NAMALWA (cell line): ENCODE measurements around the gene AKAIN1.

Experiments
- DNase-seq: peaks from one replicate; pipeline ENCODE4 v3.0.0-alpha.2; 2015; ENCODE audit warnings: low spot score

AKAIN1 gene

GRCh38 chr18:5197032-5197434 is at the start of gene AKAIN1:
Gene AKAIN1, minus strand, starts transcription at chr18:5197257. Its CDS starts 204 bp downstream, at chr18:5197053.
- DNase-seq = no peak

GRCh38 chr18:5244941-5245340 is 47.9 kb upstream of the AKAIN1 start:
- DNase-seq = no peak

- DNase-seq = no peak
Measured at GRCh38 chr18:5239447-5239846, 42.4 kb upstream of the AKAIN1 start.

GRCh38 chr18:5238371-5238976 is 41.4 kb upstream of the AKAIN1 start:
- DNase-seq = peak; percentile 44

GRCh38 chr18:5237723-5238370 is 40.8 kb upstream of the AKAIN1 start:
- DNase-seq = peak; percentile 85

- DNase-seq = no peak
Measured at GRCh38 chr18:5237083-5237722, 40.1 kb upstream of the AKAIN1 start.

GRCh38 chr18:5214583-5215351 is 17.7 kb upstream of the AKAIN1 start:
- no peak for DNase-seq

GRCh38 chr18:5207471-5208150 is 10.6 kb upstream of the AKAIN1 start:
- no peak for DNase-seq

GRCh38 chr18:5198311-5198710 is 1.3 kb upstream of the AKAIN1 start:
- no peak for DNase-seq

- DNase-seq = no peak
Measured at GRCh38 chr18:5197461-5197860, 404 bp upstream of the AKAIN1 start.

- DNase-seq = no peak
Measured at GRCh38 chr18:5196253-5197031, 615 bp downstream of the AKAIN1 start.

GRCh38 chr18:5195656-5196055 is 1.4 kb downstream of the AKAIN1 start:
- DNase-seq = no peak

GRCh38 chr18:5180254-5180653 is 16.8 kb downstream of the AKAIN1 start:
- DNase-seq = no peak

GRCh38 chr18:5178519-5178918 is 18.5 kb downstream of the AKAIN1 start:
- no peak for DNase-seq

GRCh38 chr18:5175378-5175777 is 21.7 kb downstream of the AKAIN1 start:
- DNase-seq = peak; percentile 21

- DNase-seq = no peak
Measured at GRCh38 chr18:5173646-5174045, 23.4 kb downstream of the AKAIN1 start.

- DNase-seq = no peak
Measured at GRCh38 chr18:5173236-5173635, 23.8 kb downstream of the AKAIN1 start.

GRCh38 chr18:5167831-5168230 is 29.2 kb downstream of the AKAIN1 start:
- no peak for DNase-seq

- no peak for DNase-seq
Measured at GRCh38 chr18:5166606-5167280, 30.3 kb downstream of the AKAIN1 start.

GRCh38 chr18:5164903-5165302 is 32.2 kb downstream of the AKAIN1 start:
- no peak for DNase-seq

GRCh38 chr18:5162111-5162510 is 34.9 kb downstream of the AKAIN1 start:
- DNase-seq = no peak
